ENCODE results near the gene SMIM13.

Gene SMIM13

DNA sequence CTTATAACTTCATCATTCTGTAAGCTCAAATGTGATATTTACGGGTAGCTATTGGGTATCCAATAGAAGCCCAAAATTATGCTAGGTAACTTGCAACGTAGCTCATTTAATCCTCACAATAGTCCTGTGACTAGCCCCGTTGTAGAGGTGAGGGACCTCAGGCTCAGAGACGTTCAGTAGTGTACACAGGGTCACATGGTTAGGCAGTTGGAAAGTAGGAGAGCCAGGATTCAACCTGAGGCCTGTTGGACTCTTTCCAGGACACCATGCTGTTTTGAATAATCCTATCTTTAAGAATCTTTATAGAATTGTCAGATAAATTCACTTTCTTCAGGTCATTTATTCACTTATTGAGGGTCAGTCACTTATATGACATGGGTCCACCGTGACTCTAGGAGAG, 40.3 kb upstream of the SMIM13 start:
- TF ChIP-seq POLR2AphosphoS5 (IDR thresholded peaks at IDR 0.05; ENCODE audit: low read depth, low read length) (no peak), TAF1 (IDR thresholded peaks at IDR 0.05; ENCODE audit: borderline replicate concordance, insufficient read depth, low read length) (no peak), FOXP2 (optimal IDR thresholded peaks at IDR 0.05; ENCODE audit: borderline replicate concordance, extremely low read depth, extremely low read length, insufficient read depth) (no peak), SIN3A (IDR thresholded peaks at IDR 0.05; ENCODE audit: borderline replicate concordance, insufficient read depth, low read length) (no peak)
- TF ChIP-seq, protein P1, sequence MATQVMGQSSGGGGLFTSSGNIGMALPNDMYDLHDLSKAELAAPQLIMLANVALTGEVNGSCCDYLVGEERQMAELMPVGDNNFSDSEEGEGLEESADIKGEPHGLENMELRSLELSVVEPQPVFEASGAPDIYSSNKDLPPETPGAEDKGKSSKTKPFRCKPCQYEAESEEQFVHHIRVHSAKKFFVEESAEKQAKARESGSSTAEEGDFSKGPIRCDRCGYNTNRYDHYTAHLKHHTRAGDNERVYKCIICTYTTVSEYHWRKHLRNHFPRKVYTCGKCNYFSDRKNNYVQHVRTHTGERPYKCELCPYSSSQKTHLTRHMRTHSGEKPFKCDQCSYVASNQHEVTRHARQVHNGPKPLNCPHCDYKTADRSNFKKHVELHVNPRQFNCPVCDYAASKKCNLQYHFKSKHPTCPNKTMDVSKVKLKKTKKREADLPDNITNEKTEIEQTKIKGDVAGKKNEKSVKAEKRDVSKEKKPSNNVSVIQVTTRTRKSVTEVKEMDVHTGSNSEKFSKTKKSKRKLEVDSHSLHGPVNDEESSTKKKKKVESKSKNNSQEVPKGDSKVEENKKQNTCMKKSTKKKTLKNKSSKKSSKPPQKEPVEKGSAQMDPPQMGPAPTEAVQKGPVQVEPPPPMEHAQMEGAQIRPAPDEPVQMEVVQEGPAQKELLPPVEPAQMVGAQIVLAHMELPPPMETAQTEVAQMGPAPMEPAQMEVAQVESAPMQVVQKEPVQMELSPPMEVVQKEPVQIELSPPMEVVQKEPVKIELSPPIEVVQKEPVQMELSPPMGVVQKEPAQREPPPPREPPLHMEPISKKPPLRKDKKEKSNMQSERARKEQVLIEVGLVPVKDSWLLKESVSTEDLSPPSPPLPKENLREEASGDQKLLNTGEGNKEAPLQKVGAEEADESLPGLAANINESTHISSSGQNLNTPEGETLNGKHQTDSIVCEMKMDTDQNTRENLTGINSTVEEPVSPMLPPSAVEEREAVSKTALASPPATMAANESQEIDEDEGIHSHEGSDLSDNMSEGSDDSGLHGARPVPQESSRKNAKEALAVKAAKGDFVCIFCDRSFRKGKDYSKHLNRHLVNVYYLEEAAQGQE (IDR thresholded peaks at IDR 0.05; ENCODE audit: insufficient read depth in 1 of 2, low read depth in 2 of 2, low read length in 2 of 2) = no peak

DNA sequence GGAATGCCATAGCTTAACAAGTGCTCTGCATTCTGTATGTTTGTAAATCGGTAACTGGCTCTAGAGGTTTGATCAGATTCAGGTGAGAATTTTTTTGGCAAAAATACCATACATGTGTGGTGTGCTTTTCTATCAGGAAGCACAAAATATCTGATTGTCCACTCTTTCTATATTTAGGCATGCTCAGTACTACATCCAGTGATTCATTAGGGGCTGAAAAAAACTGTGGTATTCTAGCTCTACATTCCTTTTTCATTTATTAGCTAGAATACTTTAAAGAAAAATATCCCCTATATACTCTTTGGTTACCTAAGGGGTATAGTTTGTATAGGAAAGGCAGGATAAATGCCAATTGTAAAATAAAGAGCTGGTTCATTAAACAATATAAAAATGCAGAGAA, 38.9 kb upstream of the SMIM13 start:
- TF ChIP-seq FOXP2 (optimal IDR thresholded peaks at IDR 0.05; ENCODE audit: borderline replicate concordance, extremely low read depth, extremely low read length, insufficient read depth) (no peak), POLR2AphosphoS5 (IDR thresholded peaks at IDR 0.05; ENCODE audit: low read depth, low read length) (no peak), TAF1 (IDR thresholded peaks at IDR 0.05; ENCODE audit: borderline replicate concordance, insufficient read depth, low read length) (no peak), SIN3A (IDR thresholded peaks at IDR 0.05; ENCODE audit: borderline replicate concordance, insufficient read depth, low read length) (no peak)
- TF ChIP-seq, protein P1 (IDR thresholded peaks at IDR 0.05; ENCODE audit: insufficient read depth in 1 of 2, low read depth in 2 of 2, low read length in 2 of 2) = no peak

DNA sequence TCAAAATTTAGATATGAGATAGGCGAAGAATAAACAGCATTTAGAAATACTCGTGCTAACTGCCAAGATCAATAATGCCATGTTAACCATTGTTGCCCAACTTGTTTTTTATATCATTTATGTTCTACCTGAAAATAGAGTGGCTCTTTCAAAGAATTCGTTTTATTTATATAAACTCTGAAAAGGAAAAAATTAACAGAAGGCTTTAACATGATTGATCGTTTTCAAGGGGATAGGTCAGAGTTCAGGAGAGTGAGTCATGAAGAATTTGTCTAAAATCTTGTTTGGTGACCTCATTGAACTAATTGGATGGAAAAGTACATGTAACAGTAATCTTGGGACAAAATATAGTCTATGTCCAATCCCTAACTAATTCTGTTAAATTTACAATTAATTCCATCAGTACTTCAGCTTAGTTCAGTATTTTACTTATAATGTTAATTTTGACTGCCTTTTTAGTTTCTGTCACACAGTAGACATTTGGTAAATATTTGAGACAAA, 38.5 kb upstream of the SMIM13 start:
- no peak for TF ChIP-seq FOXP2 (optimal IDR thresholded peaks at IDR 0.05; ENCODE audit: borderline replicate concordance, extremely low read depth, extremely low read length, insufficient read depth)
- TF ChIP-seq, protein P1 (IDR thresholded peaks at IDR 0.05; ENCODE audit: insufficient read depth in 1 of 2, low read depth in 2 of 2, low read length in 2 of 2) = no peak
- no peak for TF ChIP-seq TAF1 (IDR thresholded peaks at IDR 0.05; ENCODE audit: borderline replicate concordance, insufficient read depth, low read length)
- TF ChIP-seq SIN3A (IDR thresholded peaks at IDR 0.05; ENCODE audit: borderline replicate concordance, insufficient read depth, low read length) = no peak
- TF ChIP-seq POLR2AphosphoS5 (IDR thresholded peaks at IDR 0.05; ENCODE audit: low read depth, low read length) = no peak

DNA sequence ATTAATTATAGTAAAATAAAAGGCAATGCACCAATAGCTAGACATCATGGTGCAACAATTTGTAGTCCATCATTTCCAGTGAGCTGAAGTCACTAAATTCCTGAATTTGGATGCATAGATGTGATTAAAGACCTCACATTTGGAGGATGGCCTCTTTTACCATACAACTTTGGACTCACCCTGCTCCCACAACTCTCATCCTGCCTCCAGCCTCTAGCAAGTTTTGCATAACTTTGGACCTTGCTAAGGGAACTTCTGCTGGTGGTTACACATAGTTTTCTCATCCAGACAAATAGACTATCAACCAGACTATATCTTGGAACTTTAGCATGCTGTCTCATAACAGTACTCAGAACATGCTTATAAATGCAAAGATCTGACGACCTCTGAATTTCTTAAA, 36.8 kb upstream of the SMIM13 start:
- no peak for TF ChIP-seq SIN3A (IDR thresholded peaks at IDR 0.05; ENCODE audit: borderline replicate concordance, insufficient read depth, low read length)

DNA sequence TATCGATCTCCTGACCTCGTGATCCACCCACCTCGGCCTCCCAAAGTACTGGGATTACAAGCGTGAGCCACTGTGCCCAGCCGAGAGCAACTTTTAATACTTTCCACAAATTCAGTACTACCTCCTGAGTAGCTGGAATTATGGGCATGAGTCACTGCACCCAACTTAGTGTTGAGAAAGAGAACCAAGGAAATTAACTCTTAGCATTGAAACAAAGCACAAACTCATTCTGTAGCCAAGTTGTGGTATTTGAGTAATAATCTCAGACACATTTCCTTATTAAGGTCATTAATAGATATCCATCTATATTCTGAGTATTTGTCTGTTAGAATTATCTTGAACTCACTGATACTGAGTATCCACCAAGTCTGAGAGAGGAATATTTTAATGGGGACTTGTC, 35.2 kb upstream of the SMIM13 start:
- no peak for TF ChIP-seq SIN3A (IDR thresholded peaks at IDR 0.05; ENCODE audit: borderline replicate concordance, insufficient read depth, low read length)
- TF ChIP-seq FOXP2 (optimal IDR thresholded peaks at IDR 0.05; ENCODE audit: borderline replicate concordance, extremely low read depth, extremely low read length, insufficient read depth) = no peak

DNA sequence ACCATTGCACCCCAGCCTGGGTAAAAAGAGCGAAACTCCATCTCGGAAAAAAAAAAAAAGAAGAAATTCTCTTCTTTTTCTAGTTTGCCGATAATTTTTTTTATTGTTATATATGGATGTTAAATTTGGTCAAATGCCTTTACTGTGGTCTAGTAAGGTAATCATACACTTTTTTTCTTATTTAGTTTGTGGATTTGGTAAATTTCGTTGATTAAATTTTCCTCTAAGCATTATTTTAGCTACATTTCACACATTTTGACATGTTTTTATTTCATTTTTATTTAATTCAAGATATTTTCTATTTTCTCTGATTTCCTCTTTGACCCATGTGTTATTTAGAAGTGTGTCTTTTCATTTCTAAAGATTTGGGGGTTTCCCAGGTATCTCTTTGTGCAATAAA, 31.6 kb upstream of the SMIM13 start:
- TF ChIP-seq SIN3A (IDR thresholded peaks at IDR 0.05; ENCODE audit: borderline replicate concordance, insufficient read depth, low read length) (no peak), FOXP2 (optimal IDR thresholded peaks at IDR 0.05; ENCODE audit: borderline replicate concordance, extremely low read depth, extremely low read length, insufficient read depth) (no peak), POLR2AphosphoS5 (IDR thresholded peaks at IDR 0.05; ENCODE audit: low read depth, low read length) (no peak), TAF1 (IDR thresholded peaks at IDR 0.05; ENCODE audit: borderline replicate concordance, insufficient read depth, low read length) (no peak)
- TF ChIP-seq, protein P1 (IDR thresholded peaks at IDR 0.05; ENCODE audit: insufficient read depth in 1 of 2, low read depth in 2 of 2, low read length in 2 of 2) = no peak
